Esophagus muscularis mucosa (tissue), 4 donors: ENCODE data around the gene ABO.
"Not testable (repeated sequence)": the region's sequence is repeated elsewhere in the genome, so short reads cannot be mapped to it uniquely, and the experiment has no call there.

Experiments
- EP300 ChIP-seq: sonication (generic); formaldehyde crosslinking; IDR thresholded peaks from one replicate; pipeline ENCODE4 v1.6.1; 2017; ENCODE audit warnings: antibody characterized with exemption
- POLR2A ChIP-seq: fragments of 450-650 bp; IDR thresholded peaks from one replicate; pipeline ENCODE4 v1.6.1; 2017; ENCODE audit warnings: antibody characterized with exemption, moderate library complexity, mild to moderate bottlenecking, low read depth
- POLR2AphosphoS5 ChIP-seq, 2 donors: sonication (generic); formaldehyde crosslinking; IDR thresholded peaks; one replicate each; pipeline ENCODE4 v1.6.1; 2017; ENCODE audit warnings: antibody characterized with exemption in 2 of 2
- TF ChIP-seq, protein P1 (sequence below), 3 experiments: fragments of 200-600 bp in 2 of 3; fragments of 450-650 bp in 1 of 3; sonication (generic) in 2 of 3; IDR thresholded peaks; one replicate each; pipeline ENCODE4 v1.5.1; 2017 to 2019; ENCODE audit warnings: antibody characterized with exemption in 3 of 3, mild to moderate bottlenecking in 2 of 3, moderate library complexity in 1 of 3

DNA sequence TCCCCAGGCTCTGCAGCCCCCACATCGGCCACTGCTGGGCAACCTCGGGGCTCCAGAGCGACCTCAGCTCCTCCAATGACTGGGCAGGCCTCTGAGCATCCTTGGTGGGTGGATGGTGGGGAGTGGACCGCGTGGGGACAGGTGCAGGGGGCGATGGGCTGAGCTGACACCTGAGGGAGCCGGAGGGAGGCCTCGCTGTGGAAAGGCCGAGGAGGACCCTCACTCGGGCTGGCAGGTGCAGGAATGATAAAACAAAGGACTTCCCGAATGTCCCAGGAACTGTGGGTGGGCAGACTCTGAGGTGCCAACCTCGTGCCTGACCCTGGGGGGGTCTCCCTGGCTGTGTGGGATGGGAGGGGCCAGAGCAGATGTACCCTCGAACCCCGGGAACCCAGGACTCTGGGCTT lies 69.5 kb downstream of the ABO start:
- TF ChIP-seq, protein P1, sequence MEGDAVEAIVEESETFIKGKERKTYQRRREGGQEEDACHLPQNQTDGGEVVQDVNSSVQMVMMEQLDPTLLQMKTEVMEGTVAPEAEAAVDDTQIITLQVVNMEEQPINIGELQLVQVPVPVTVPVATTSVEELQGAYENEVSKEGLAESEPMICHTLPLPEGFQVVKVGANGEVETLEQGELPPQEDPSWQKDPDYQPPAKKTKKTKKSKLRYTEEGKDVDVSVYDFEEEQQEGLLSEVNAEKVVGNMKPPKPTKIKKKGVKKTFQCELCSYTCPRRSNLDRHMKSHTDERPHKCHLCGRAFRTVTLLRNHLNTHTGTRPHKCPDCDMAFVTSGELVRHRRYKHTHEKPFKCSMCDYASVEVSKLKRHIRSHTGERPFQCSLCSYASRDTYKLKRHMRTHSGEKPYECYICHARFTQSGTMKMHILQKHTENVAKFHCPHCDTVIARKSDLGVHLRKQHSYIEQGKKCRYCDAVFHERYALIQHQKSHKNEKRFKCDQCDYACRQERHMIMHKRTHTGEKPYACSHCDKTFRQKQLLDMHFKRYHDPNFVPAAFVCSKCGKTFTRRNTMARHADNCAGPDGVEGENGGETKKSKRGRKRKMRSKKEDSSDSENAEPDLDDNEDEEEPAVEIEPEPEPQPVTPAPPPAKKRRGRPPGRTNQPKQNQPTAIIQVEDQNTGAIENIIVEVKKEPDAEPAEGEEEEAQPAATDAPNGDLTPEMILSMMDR (IDR thresholded peaks at IDR 0.05): not testable (repeated sequence)
- TF ChIP-seq POLR2AphosphoS5 (IDR thresholded peaks at IDR 0.05); POLR2A; EP300: not testable (repeated sequence)
